Esophagus muscularis mucosa (tissue), 4 donors: Measurements from ENCODE around the gene EFR3B. TPM values are rescaled to one million over a fixed set of nuclear protein-coding genes. Genes with fewer than 3 reads are reported as not detected.
A peak's percentile ranks its signal among the peaks of the same experiment; 100 is the strongest.
"Not testable (repeated sequence)": the region's sequence is repeated elsewhere in the genome, so short reads cannot be mapped to it uniquely, and the experiment has no call there.

ENCODE experiments used
- DNase-seq: peaks from one replicate; pipeline ENCODE4 v3.0.0-alpha.2; 2017; ENCODE audit errors: extremely low spot score
- H3K27ac ChIP-seq, 4 donors: fragments of 200-600 bp; sonication (generic); replicated peaks in 1 of 4; 1 replicate in 3 of 4; 2 replicates in 1 of 4; pipeline ENCODE4 v1.5.1; 2016 to 2019; ENCODE audit warnings: mild to moderate bottlenecking in 1 of 4
- H3K27me3 ChIP-seq, 4 donors: fragments of 200-600 bp; sonication (generic); one replicate each; pipeline versions ENCODE4 v1.5.1 to v1.6.0; 2016 to 2019
- H3K36me3 ChIP-seq, 4 donors: fragments of 200-600 bp; sonication (generic); one replicate each; pipeline ENCODE4 v1.5.1; 2016 to 2019
- H3K4me1 ChIP-seq, 4 donors: fragments of 200-600 bp; sonication (generic); one replicate each; pipeline ENCODE4 v1.5.1; 2016 to 2019
- H3K4me3 ChIP-seq, 4 donors: fragments of 200-600 bp; sonication (generic); 1 replicate in 2 of 4; 2 replicates in 2 of 4; pipeline ENCODE4 v1.5.1; 2016 to 2019; ENCODE audit warnings: mild to moderate bottlenecking in 4 of 4, moderate library complexity in 1 of 4
- H3K9me3 ChIP-seq, 4 donors: fragments of 200-600 bp; sonication (generic); 1 replicate in 3 of 4; 2 replicates in 1 of 4; pipeline ENCODE4 v1.5.1; 2016 to 2019
- EP300 ChIP-seq: sonication (generic); formaldehyde crosslinking; IDR thresholded peaks from one replicate; pipeline ENCODE4 v1.6.1; 2017; ENCODE audit warnings: antibody characterized with exemption
- POLR2A ChIP-seq: fragments of 450-650 bp; IDR thresholded peaks from one replicate; pipeline ENCODE4 v1.6.1; 2017; ENCODE audit warnings: antibody characterized with exemption, moderate library complexity, mild to moderate bottlenecking, low read depth
- POLR2AphosphoS5 ChIP-seq, 2 donors: sonication (generic); formaldehyde crosslinking; IDR thresholded peaks; one replicate each; pipeline ENCODE4 v1.6.1; 2017; ENCODE audit warnings: antibody characterized with exemption in 2 of 2
- WGBS: methylation state at CpG from one replicate; pipeline ENCODE4 v1.1.5; 2018; 5-methylcytosine and 5-hydroxymethylcytosine counted together
- intact Hi-C: fragments of 100-400 bp; cut with DNase I; formaldehyde crosslinking; loops from one replicate; pipeline ENCODE4 v1.15.1; 2023
- total RNA-seq, 4 donors: library from RNA; depleted of rRNA; stranded (reverse); fragments of >200 nt; gene quantifications; one replicate each; pipeline versions ENCODE4 v1.1.0 to v1.2.1, GENCODE V29; 2016
- TF ChIP-seq, protein P1 (sequence below), 3 experiments: fragments of 200-600 bp in 2 of 3; fragments of 450-650 bp in 1 of 3; sonication (generic) in 2 of 3; IDR thresholded peaks; one replicate each; pipeline ENCODE4 v1.5.1; 2017 to 2019; ENCODE audit warnings: antibody characterized with exemption in 3 of 3, mild to moderate bottlenecking in 2 of 3, moderate library complexity in 1 of 3

The EFR3B gene, protein sequence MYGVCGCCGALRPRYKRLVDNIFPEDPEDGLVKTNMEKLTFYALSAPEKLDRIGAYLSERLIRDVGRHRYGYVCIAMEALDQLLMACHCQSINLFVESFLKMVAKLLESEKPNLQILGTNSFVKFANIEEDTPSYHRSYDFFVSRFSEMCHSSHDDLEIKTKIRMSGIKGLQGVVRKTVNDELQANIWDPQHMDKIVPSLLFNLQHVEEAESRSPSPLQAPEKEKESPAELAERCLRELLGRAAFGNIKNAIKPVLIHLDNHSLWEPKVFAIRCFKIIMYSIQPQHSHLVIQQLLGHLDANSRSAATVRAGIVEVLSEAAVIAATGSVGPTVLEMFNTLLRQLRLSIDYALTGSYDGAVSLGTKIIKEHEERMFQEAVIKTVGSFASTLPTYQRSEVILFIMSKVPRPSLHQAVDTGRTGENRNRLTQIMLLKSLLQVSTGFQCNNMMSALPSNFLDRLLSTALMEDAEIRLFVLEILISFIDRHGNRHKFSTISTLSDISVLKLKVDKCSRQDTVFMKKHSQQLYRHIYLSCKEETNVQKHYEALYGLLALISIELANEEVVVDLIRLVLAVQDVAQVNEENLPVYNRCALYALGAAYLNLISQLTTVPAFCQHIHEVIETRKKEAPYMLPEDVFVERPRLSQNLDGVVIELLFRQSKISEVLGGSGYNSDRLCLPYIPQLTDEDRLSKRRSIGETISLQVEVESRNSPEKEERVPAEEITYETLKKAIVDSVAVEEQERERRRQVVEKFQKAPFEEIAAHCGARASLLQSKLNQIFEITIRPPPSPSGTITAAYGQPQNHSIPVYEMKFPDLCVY
- total RNA-seq: 1 to 10 TPM in 2 of 4 donors, under 1 TPM in 2; 0.65 to 2.9 (median 1.00) TPM

DNA sequence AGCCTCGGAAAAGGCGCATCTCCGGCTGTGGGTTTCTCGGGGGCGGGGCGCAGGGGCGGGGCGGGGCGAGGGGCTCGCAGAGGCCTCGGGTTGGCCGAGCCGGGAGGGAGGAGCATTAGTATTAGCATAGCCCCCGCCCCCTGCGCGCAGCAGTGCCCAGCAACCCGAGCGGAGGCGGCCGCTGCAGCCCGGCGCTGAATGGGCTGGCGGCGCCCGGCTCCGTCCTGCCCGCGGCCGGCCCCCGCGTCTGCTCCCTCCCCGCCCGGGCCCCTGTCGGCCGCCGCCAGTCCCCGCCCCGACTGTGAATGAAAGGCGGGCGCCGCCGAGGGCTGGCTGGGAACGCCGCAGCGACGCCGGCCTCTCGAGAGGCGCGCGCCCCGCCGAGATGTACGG is at the start of gene EFR3B:
Gene EFR3B (plus strand): TSS at position 149 of the 393 bp plus-strand sequence. CDS start 237 bp downstream, at position 386.
- H3K27ac ChIP-seq: peak within 1 kb of the TSS; percentile 83 to 91 (median 87)
- peaks cover 20 to 29% (median 25%) of the 10 kb centered on the region in 4 donors for H3K4me1 ChIP-seq
- H3K36me3 ChIP-seq: no peaks in the 10 kb centered on the region
- H3K9me3 ChIP-seq: no peaks in the 10 kb centered on the region
- TF ChIP-seq EP300: no peak
- TF ChIP-seq POLR2AphosphoS5 (IDR thresholded peaks at IDR 0.05): peak; percentile 36 to 49
- TF ChIP-seq, protein P1, sequence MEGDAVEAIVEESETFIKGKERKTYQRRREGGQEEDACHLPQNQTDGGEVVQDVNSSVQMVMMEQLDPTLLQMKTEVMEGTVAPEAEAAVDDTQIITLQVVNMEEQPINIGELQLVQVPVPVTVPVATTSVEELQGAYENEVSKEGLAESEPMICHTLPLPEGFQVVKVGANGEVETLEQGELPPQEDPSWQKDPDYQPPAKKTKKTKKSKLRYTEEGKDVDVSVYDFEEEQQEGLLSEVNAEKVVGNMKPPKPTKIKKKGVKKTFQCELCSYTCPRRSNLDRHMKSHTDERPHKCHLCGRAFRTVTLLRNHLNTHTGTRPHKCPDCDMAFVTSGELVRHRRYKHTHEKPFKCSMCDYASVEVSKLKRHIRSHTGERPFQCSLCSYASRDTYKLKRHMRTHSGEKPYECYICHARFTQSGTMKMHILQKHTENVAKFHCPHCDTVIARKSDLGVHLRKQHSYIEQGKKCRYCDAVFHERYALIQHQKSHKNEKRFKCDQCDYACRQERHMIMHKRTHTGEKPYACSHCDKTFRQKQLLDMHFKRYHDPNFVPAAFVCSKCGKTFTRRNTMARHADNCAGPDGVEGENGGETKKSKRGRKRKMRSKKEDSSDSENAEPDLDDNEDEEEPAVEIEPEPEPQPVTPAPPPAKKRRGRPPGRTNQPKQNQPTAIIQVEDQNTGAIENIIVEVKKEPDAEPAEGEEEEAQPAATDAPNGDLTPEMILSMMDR (IDR thresholded peaks at IDR 0.05): no peak
- no peak for TF ChIP-seq POLR2A
- H3K4me3 ChIP-seq: peak within 1 kb of the TSS; percentile 74 to 87 (median 80)
- 2% methylated on average over 9 of the region's 54 CpGs for WGBS
- H3K27me3 ChIP-seq: no peaks in the 10 kb centered on the region
- intact Hi-C loops: loop anchor here (5.0 kb wide), 2 partner anchors 65 to 85 kb away; no protein-coding TSS in a partner anchor
- peak; percentile 98 for DNase-seq

DNA sequence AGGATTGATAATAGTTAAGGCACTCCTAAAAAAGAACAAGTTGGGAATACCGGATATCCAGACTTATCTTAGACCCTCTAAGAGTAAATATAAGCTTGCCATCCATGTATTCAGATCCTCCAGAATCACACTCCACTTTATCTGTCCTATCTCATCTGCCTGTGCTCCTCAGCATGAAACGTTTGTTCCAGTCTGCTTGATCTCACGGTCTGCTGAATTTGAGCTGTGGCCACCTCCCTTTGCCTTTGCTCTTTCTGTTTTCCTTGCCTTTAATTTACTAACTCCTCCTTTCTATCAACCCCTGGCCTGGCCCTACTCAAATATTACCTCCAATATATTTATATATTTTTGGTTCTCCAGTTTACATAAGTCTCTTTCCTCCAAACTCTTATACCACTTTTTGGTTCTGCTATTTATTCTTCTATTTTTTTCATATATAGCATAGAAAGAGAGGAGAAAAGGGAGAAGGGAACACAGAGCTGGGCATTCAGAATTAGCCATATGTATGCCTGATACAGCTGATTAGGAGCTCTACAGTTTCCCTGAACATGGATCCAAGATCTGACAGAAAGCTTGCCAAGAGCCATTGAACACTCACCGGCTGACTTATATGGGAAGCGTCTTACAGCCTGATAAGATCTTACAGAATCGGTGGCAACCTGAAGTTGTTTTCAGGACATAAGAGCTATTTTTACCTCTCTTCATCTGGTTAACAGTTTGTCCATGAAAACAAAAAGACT is 48.3 kb upstream of the EFR3B start:
- no peak overlapping the region for H3K4me3 ChIP-seq

DNA sequence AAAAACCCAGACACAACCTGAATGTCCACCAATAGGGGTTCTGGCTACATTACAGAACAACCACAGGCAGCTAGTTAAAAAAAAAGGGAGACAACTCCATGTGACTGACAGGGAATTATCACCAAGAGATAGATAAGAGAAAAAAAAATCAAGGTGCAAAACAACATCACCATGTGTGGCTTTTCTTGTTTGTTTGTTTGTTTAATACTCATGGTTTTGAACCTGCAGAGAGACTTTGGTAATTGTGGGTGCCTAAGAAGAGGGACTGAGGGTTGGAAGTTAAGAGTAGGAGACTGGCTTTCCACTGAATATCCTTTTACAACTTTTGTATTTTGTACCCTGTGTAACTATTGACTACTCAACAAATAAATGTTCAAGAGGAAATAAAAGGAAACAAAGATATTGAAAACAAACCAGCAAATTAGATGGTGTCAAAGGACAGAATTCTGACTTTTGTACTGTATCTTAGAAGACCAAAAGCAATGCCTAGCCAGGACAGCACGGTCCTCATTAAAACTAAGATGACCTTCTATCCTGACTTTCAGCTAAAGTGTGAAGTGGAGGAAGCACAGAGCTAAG is 47.6 kb upstream of the EFR3B start:
- Histone ChIP-seq H3K27ac (no peak overlapping the region), H3K36me3 (no peaks in the 10 kb centered on the region), H3K27me3 (no peaks in the 10 kb centered on the region), H3K4me3 (no peak overlapping the region), H3K9me3 (no peaks in the 10 kb centered on the region), H3K4me1 (peaks cover 0 to 11% (median 7%) of the 10 kb centered on the region in 4 donors)
- intact Hi-C loops: no loop called here
- TF ChIP-seq POLR2AphosphoS5 (IDR thresholded peaks at IDR 0.05) (no peak), EP300 (no peak), POLR2A (no peak)
- TF ChIP-seq, protein P1 (IDR thresholded peaks at IDR 0.05): no peak
- DNase-seq: no peak
- WGBS: 90% methylated on average over 1 of the region's 1 CpG

More for the DNA sequence above, 48.3 kb upstream of the EFR3B start:
- WGBS: 63% methylated on average over 6 of the region's 6 CpGs
- H3K9me3 ChIP-seq: no peaks in the 10 kb centered on the region
- H3K27ac ChIP-seq: no peak overlapping the region
- peaks cover 0 to 11% (median 7%) of the 10 kb centered on the region in 4 donors for H3K4me1 ChIP-seq
- DNase-seq: no peak
- TF ChIP-seq POLR2A: no peak
- TF ChIP-seq, protein P1 (IDR thresholded peaks at IDR 0.05): no peak
- no peak for TF ChIP-seq POLR2AphosphoS5 (IDR thresholded peaks at IDR 0.05)
- TF ChIP-seq EP300: no peak
- intact Hi-C loops: no loop called here
- H3K27me3 ChIP-seq: no peaks in the 10 kb centered on the region
- no peaks in the 10 kb centered on the region for H3K36me3 ChIP-seq

DNA sequence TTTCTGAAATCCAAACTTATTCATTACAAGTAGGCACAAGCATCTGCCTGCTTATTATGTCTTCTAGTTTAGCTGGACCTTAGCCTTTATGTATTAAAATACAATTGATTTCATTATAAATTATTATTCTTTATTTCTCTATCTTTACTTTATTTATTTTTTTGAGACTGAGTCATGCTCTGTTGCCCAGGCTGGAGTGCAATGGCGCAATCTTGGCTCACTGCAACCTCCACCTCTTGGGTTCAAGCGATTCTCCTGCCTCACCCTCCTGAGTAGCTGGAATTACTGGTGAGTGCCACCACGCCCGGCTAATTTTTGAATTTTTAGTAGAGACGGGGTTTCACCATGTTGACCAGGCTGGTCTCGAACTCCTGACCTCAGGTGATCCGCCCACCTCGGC is 42.8 kb upstream of the EFR3B start:
- H3K27me3 ChIP-seq, DNase-seq, H3K9me3 ChIP-seq, H3K4me3 ChIP-seq, H3K36me3 ChIP-seq, H3K27ac ChIP-seq, intact Hi-C loops: not testable (repeated sequence)
- 86% methylated on average over 8 of the region's 8 CpGs for WGBS
- peaks cover 9 to 19% (median 14%) of the 10 kb centered on the region in 4 donors for H3K4me1 ChIP-seq
